Stimulated activated CD4-positive, alpha-beta T cell treated with anti-CD3 and anti-CD28 coated beads, Interleukin-4, amount 100 ng/mL, for 24 hours (primary cell): ENCODE data around the gene ENDOG.
"Not testable (repeated sequence)": the region's sequence is repeated elsewhere in the genome, so short reads cannot be mapped to it uniquely, and the experiment has no call there.

Source experiments
- DNase-seq: peaks from one replicate; pipeline ENCODE4 v3.0.0-alpha.2; 2020

The ENDOG gene

GRCh38 chr9:128818099-128818838 lies at the start of gene ENDOG:
Gene ENDOG, plus strand, starts transcription at chr9:128818500. Its CDS starts 185 bp downstream, at chr9:128818685.
- DNase-seq: peak; percentile 98

DNA sequence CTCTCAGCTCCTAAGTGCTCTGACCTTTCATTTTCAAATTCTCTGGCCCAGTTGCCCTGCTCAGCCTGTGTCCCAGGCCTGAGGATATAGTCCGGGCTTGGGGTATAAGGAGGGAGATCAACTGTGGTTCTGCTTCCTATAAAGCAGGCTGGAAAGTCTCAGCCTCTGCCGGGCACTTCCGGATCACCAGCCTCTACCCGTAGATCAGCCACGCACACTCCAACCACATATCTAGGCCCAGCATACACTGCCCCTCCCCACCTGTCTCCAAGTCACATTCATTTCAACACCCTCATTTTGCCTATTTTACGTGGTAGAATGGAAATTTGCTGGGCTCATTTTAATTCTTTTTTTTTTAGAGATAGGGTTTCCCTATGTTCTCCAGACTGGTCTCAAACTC lies 49.7 kb upstream of the ENDOG start:
- DNase-seq: no peak

DNA sequence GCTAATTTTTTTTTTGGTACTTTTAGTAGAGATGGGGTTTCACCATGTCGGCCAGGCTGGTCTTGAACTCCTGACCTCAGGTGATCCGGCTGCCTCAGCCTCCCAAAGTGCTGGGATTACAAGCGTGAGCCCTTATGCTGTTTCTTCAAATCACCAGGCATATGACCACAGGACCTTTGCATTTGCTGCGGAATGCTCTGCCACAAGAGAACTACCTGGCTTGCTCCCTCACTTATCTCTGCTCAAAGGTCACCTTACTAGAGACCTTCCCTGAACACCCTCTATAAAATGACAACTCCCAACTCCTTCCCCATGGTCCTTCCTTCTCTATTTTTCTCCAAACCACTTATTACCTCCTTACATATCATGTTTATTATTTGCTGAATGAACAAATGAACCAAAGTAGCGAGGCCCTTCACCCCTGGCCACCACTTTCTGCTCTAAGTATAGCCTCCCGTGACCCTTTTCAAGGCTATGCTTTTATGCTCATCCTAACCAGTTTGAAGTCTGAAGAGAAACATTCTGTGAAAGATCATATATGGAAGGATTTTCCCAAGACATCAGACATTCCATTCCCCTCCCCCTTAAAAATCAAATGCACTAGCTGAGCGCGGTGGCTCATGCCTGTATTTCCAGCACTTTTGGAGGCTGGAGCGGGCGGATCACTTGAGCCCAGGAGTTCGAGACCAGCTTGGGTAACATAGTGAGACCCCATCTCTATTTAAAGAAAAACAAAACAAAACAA lies 47.8 kb upstream of the ENDOG start:
- DNase-seq: no peak

DNA sequence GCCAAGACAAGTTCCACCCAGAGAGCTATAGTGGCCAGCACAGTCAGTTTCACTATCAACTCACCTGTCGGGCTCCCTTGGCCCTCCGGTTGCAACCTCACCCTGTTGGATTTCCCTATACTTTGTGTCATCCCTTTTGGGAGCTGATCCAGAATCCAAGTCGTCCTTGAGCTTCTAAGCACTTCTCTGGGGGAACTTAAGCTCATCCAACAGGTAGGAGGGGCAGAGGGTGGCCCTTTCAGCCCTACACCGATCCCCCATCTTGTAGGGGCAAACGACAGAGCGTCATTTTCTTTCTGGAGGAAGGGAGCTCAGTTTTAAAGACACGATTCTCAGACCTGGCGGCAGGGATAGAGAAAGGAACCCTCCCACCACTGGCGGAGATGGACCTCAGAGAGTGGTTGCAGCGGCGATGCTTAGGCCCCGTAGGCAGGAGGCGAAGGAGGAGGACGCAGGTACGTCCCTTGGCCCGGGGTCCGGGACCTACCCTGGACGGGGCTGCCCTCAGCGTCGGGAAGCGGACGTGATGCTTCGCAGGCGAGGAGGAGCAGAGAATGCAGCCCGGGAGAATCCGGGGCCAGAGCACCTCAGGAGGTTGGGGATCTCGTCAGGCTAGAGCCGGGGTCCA lies 47.1 kb upstream of the ENDOG start:
- DNase-seq: no peak

DNA sequence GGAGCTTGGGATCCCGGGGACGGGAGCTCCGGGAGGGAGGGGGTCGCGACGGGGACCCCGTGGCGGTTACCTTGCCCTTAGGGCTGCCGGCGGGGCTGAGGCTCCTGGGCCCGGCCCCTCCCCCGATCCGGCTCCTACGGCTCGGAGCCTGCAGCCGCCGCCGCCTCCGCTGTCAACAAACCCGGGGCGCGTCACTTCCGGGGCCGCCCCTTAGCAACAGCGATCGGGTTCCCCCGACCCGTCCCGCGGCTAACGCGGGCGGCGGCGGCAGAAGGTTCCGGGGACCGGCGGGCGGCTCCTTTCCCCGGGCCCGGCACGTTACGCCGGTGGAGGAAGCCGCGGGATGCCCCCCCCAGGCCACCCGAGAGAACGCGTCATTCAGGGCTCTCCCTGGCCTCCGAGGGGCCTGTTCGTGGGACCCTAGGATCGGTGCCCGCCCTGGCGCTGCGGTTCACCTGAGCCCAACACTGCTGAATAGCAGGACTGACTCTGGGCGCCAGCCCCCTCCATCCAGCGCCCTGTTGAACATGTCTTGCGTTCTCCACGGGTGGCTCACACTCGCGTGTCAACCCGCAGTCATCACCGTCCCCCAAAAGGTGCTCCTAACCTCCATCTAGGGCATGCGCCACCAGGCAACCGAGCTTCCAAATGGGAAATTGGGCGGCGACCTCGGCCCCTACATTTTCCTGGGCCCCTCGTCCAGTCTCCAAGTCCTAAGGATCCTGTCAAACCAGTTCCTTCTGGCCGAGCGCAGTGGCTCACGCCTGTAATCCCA lies 46.4 kb upstream of the ENDOG start, which contains the start of gene ZER1:
Gene ZER1, minus strand, starts transcription at position 183 of the 775 bp plus-strand sequence. CDS start 16,362 bp downstream, outside the sequence.
- DNase-seq: peak; percentile 93

DNA sequence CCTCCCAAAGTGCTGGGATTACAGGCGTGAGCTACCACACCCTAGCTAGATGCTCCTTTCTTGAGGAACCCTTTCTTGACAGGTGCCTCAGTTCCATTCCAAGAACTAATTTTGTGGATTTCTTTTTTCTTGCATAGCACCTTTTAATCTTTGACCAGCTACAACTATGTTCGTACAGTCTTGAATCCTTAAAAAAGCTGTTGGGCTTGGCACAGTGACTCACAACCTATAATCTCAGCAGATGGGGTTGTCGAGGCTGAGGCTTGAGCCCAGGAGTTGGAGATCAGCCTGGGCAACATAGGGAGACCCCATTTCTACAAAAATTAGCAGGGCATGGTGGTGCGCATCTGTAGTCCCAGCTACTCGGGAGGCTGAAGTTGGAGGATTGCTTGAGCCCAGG lies 45.3 kb upstream of the ENDOG start:
- DNase-seq: no peak

DNA sequence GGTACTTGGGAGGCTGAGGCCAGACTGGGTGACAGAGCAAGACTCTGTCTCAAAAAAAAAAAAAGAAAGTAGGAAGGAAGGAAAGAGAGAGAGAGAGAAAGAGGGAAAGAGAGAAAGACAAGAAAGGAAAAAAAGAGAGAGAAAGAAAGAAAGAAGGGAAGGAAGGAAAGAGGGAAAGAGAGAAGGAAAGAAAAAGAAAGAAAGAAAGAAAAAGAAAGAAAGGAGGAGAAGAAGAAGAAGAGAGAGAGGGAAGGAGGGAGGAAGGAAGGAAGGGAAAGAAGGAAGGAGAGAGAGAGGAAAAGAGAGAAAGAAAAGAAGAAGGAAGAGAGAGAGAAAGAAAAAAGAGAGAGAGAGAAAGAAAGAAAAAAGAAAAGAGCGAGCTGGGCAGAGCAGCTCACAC lies 43.5 kb upstream of the ENDOG start:
- DNase-seq: no peak

DNA sequence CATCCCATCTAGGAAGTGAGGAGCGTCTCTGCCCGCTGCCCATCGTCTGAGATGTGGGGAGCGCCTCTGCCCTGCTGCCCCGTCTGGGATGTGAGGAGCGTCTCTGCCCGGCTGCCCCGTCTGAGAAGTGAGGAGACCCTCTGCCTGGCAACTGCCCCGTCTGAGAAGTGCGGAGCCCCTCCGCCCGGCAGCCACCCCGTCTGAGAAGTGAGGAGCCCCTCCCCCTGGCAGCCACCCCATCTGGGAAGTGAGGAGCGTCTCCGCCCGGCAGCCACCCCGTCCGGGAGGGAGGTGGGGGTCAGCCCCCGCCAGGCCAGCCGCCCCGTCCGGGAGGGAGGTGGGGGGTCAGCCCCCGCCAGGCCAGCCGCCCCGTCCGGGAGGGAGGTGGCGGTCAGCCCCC lies 38.2 kb upstream of the ENDOG start:
- DNase-seq: not testable (repeated sequence)

DNA sequence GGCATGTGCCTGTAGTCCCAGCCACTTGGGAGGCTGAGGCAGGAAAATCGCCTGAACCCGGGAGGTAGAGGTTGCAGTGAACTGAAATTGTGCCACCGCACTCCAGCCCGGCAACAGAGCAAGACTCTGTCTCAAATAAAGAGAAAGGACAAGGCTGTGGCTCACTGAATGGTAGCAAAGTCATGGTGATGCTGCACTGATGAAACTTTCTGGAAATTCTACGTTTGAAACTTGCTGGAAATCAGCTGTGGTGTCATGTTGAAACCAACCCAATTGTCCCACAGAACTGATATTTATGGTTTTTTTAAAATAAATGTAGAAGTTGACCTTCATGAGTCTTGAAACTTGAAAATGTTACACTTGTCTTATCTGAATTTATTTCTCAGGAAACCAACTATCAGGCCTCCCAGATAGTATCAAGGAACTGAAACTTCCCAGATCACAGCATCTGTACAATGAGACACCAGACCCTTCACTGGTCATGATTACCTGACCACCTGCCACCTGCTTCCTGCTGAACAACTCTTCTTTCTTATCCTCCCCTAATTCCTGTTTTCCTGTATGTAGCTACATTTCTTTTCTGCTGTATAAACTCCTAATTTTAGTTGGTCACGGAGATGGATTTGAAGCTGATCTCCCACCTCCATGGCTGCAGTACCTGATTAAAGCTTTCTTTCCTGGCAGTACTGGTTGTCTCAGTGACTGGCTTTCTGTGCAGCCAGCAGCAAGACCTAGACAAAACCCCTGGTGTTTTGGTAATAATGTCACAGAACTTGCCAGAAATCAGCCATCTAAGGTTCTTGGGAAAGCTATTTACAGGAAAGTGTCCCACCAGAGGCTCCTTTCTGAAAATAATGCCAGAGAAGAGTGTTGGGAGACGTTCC lies 36.9 kb upstream of the ENDOG start:
- DNase-seq: no peak

- DNase-seq: no peak
Observed at GRCh38 chr9:128782669-128783068, 35.6 kb upstream of the ENDOG start.

- no peak for DNase-seq
Observed at GRCh38 chr9:128785427-128785826, 32.9 kb upstream of the ENDOG start.

GRCh38 chr9:128786681-128787601 lies 31.4 kb upstream of the ENDOG start, which contains the start of gene TBC1D13:
Gene TBC1D13, plus strand, starts transcription at chr9:128787253. Its CDS starts 101 bp downstream, at chr9:128787354.
- DNase-seq: peak; percentile 88

- DNase-seq: no peak
Observed at GRCh38 chr9:128787659-128788058, 30.6 kb upstream of the ENDOG start.

DNA sequence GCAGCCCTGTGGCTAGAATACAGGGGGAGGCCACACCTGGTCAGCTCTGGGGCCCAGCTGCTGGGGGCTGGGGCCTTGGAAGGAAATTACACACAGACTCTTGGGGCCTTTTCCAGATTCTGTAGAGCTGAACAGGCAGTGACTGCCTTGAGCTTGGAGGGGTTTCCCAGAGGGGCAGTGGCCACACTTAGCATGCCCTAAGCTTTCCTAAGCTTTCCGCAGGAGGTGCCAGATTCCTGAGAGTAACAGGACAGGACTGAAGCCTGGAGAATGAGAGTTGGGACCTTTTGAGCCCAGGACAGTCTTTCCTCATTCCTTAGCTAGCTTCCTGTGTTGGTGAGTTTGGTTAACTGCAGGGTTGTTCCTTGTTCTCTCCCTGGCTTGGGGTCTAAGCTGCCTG lies 29.9 kb upstream of the ENDOG start:
- no peak for DNase-seq

DNA sequence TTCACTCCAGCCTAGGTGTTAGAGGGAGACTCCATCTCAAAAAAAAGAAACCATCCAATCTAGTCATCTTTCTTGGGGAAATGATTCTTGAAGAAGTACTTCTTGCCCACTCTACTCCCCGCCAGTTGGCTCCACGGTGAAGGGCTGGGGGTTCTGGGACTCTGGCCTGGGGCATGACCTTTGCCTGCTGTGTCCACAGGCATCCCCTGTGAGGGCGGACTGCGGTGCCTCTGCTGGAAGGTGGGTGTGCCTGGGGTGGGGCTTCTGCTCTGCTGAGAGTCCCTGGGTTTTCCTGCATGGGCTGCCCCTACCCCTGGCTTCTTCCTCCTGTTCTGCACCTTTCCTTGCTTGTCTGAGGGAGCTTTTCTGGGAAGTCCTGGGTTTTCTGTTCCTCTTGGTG lies 27.8 kb upstream of the ENDOG start:
- no peak for DNase-seq

- no peak for DNase-seq
Observed at GRCh38 chr9:128792134-128792533, 26.2 kb upstream of the ENDOG start.

DNA sequence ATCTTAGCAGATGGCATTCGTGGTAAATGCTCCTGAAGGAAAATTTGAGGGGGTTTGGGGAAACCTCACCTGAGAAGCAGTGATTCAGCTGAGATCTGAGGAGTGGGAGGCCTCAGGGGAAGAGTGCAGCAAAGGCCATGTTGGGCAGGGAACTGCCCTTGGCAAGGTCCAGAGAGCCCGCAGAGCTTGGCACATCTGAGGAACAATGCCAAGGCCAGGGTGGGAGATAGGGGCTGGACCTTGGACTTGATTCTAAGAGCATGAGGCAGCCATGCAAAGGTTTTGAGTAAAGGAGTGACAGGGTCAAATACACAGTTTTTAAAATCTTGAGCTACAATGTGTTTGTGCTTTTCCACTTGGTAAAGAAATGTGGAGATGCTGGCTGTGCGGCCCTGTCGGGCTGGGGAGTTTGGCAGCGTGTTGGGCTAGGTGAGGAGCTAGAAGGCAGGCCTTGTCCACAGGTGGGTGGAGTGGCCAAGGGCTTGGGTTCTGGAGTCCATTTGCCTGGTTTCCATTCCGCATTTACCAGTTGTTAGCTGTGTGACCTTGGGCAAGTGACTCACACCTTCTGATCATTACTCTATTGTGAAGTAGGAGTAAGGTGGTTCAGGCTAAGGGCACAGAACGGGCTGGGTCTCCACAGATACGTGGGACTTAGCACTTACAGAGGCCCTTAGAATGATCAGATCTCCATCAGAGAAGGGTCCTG lies 25.2 kb upstream of the ENDOG start:
- no peak for DNase-seq

GRCh38 chr9:128794961-128795360 lies 23.3 kb upstream of the ENDOG start:
- not testable (repeated sequence) for DNase-seq

DNA sequence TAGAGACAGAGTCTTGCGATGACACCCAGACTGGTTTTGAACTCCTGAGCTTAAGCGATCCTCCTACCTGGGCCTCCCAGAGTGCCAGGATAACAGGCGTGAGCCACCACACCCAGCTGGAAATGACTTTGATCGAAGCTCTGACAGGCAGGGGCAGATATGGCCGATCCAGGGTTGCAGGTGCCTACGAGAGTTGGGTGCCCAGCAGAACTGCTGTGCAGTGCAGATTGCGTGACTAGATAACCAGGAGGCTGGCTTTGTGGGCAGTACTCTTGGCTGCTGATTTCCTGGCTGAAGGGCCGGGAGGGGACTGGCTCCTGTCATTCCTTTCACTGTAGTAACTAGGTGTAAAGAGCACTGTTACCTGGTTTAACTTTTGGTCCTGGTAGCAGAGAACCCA lies 19.4 kb upstream of the ENDOG start:
- DNase-seq: no peak

DNA sequence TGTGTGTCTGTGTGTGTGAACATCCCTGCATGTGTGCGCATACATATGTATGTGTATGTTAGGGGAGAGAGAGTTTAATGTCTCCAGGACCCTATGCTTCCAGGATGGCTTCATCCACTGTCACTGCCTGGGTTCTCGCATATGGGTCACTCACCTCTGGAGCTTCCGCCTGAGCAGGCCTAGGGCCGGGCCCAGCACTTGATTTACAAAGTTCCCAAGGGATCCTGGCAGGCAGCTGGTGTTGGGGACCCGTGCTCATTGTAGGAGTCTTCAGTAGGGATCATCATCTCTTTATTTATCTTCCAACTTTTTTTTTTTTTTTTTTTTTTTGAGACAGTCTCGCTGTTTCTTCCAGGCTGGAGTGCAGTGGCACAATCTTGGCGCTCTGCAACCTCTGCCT lies 18.2 kb upstream of the ENDOG start:
- no peak for DNase-seq
